NK-92 treated with Interleukin-12 subunit alpha and Interleukin-12 subunit beta, amount 100 ng/mL, for 24 hours (cell line): ENCODE measurements around the gene MSI1.

Experiments used
- DNase-seq: peaks from one replicate; lab custom pipeline; 2025; lab: John Stamatoyannopoulos, UW

MSI1 gene

DNA sequence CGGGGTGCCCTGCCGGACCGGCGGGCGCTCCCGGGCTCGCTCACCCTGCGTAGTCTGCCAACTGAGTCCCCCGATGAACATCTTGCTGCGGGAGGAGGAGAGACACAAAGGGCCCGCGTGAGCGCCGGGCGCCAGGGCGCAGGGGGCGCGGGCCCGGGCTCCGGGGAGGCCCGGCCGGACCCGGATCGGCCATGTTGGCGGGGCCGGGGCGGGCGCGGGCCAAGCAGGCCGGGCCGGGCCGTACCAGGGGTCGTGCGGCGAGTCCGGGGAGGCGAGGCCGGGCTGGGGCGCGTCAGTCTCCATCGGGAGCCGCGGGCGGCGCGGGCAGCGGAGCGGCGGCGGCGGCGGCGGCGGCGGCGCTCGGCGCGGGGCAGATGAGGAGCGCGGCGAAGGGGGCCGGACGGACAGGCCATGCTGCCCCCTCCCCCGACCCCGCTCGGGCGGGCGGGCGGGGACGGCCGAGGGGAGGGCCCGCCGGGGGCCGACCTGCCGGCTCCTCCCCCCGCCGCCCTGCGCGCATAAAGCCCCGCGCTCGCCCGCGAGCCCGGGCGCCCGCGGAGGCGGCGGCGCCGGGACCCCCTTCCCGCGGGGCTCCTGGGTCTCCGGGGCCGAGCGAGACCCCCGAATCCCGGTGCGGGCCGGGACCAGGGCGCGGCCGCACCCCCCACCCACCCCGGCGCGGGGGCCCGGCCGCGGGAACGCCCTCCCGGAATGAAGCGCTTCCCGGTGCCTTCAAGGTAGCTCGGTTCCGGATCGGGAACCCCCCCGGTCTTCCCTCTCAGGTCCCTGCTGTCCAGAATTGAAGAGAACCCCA lies at the start of gene MSI1:
TSS of gene MSI1 (minus strand) at position 376 of the 814 bp plus-strand sequence. CDS start at position 303, 73 bp downstream.
- no peak for DNase-seq

DNA sequence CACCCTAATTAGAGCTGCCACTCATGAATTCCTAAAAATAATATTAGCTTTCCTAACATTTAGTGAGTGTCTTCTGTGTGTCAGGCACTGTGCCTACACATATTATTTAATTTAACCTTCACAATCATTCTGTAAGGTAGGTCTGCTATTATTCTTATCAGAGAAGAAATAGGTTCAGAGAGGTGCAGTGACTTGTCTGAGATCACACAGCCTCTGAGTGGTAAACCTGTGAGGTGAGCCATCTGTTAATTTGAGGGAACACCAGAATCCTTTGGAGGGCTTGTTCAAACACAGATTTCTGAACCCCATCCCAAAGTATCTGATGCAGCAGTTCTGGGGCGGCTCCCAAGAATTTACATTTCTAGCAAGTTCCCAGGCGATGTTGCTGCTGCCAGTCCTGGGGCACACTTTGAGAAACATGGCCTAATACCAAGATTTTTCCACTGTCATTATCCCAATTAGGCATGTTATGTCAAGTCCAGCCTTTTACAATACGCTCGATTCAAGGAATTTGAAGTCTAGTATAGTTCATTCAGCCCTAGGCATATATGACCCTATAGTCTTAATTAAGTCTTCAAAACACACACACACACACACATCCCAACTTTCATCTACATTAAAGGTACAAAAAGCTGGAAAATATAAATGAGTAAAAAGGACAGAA lies 49.1 kb upstream of the MSI1 start:
- DNase-seq: no peak

DNA sequence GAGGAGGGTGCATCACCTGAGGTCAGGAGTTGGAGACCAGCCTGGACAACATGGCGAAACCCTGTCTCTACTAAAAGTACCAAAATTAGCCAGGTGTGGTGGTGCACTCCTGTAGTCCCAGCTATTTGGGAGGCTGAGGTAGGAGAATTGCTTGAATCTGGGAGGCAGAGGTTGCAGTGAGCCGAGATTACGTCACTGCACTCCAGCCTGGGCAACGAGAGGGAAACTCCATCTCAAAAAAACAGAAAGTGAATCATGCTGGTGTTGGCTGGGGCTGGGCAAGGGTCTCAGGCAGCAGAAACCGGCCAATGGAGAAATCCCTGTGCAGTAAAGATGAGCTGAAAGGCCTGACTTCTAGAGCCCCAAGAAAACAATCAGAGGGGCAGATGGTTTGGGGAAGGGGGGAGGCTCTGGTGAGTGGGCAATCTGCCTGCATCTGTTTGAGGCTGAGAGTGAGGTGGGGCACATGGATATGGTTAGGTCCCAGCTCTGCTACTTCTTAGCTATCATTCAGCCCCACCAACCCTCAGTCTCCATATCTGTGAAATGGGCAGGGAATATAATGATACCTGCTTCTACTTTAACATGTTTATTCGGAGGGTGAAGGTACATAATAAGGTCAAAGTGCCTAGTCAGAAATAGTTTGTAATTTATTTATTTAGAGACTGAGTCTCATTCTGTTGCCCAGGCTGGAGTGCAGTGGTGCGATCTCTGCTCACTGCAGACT lies 47.7 kb upstream of the MSI1 start:
- DNase-seq: no peak

DNA sequence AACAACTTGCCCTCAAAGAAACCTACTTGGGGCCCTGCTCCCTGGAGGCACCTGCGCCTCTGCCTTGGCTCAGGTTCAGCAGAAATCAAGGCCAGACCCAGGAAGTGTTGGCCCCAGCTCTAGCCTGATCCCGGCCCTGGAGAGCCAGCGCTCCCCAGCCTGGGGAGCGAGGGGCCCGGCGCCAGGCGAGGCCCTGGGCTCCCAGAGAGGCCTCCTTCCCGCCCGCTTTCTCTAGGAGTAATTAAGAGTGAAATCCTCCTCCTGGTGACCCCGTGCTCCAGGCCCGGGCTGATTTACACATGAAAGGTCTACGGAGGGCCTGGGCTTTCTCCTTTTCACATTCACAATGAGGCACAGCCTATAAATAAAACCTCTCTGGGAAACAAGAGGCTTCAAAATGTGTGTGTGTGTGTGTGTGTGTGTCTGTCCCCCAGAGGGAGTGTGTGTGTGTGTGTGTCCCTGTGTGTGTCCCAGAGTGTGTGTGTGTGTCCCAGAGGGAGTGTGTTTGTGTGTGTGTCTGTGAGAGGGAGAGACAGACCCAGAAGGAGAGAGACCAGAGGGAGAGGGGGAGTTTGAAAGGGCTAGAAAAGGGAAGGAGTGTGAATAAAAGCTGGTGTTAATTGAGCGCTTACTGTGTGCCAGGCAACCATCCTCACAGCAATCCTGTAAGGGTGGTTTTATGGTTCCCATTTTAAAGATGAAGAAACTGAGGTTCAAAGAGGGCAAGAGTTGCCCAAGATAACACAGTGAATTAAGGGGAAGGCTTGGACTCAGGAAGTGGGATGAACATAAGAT lies 45.1 kb upstream of the MSI1 start:
- no peak for DNase-seq

DNA sequence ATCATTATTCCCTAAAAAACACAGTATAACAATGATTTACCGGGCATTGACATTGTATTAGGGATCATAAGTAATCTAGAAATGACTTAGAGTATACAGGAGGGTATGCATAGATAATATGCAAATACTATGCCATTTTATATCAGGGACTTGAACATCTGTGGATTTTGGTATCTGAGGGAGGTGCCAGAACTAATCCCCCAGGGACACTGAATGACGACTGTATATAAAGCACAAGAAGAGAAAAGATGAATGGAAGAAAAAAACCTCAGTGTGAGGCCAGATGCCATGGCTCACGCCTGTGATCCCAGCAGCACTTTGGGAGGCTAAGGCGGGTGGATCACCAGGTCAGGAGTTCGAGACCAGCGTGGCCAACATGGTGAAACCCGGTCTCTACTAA lies 43.5 kb upstream of the MSI1 start:
- no peak for DNase-seq

DNA sequence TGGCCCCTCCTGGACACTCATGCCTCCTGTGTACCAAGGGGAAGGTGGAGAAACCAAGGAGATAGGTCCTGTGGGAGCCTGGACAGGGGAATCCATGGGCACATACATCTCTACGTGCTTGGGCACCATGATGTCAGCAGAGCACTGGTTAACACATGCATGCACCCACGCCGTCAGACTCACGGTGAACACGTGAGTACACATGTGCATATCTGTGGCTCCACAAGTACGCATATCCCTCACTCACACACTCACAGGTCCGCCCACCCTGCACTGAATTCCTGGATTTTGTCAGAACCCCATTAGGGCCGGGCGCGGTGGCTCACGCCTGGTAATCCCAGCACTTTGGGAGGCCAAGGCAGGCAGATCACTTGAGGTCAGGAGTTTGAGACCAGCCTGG lies 39.8 kb upstream of the MSI1 start:
- DNase-seq: no peak

DNA sequence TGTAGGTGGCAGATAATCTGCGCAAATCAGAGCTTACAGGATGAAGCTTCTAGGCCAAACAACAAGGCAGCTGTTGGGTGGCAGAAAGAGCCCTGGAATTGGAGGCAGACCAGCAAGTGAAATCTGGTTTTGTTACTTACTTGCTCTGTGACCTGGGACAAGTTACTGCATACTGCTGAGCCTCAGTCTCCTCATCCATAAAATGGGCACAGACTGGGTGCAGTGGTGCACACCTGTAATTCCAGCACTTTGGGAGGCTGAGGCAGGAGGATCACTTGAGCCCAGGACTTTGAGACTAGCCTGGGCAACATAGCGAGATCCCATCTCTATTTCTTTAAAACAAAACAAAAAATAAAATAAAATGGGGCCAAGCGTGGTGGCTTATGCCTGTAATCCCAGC lies 37.6 kb upstream of the MSI1 start:
- no peak for DNase-seq

DNA sequence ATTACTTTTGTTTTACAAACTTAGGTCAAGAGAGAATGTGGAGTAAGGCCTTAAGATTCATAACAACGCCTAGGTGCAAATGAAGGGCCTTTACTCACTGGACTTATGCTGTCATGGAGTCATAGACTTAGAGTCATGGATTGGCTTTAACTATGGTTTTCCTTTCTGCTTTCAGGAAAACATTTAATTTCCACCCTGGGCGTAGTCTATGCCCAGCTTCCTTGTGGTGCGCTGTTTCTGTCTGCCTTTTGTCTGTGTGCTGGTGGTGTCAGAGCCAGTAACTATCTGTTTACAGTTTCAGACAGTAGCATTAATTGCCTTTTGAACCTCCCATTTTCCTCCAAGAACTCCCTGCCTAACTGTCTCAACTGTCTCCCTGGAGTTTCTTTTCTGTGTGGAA lies 37.1 kb upstream of the MSI1 start:
- no peak for DNase-seq

DNA sequence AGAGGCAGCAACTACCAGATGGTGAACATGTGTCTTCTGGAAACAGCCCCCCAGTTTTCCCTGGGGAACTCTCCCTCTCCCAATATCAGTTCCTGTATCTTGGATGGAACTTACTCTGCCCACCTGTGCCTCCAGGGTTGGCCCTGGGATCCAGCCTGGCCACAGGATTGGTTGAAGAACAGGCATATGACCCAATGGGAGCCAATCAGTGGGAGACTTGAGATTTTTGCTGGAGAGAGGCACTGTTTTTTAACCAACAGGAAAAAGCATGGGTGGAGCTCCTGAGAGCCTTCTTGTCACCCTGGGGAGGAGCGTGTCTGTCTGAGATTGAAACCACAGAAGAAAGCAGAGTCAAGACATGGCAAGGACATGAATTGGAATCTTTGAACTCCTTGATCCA lies 35.3 kb upstream of the MSI1 start:
- DNase-seq: no peak

DNA sequence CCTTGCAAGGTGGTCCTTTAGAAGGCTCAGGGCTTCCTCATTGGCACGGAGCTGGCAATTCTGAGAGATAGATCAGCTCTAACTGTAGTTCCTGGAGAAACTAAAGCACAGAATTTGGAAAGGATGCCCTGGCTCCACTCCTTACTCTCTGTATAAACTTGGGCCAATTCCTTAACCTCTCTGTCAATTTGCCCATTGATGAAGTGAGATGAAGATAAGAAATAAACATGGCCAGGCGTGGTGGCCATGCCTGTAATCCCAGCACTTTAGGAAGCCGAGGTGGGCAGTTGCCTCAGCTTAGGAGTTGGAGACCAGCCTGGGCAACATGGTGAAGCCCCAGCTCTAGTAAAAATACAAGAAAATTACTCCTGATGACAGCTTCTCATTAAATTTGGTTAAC lies 34.9 kb upstream of the MSI1 start:
- DNase-seq: no peak

DNA sequence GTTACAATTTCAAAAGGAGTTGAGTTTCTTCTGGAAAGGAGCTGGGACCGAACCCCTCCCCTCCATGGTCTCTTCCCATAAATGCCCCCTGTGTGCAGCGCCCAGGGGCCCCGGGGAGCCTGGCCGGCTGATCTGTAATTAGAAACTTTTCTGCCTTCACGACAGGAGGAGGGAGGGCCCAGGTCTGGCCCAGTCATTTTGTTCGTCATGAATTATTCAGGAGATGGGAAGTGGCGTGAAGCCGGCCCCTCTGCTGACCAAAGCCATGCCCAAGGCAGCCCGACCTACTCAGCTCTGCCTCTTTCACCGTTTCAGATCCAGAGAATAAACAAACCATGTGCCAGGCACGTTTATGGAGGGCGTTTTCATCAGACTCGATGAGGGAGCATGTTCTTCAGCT lies 33.3 kb upstream of the MSI1 start:
- no peak for DNase-seq

DNA sequence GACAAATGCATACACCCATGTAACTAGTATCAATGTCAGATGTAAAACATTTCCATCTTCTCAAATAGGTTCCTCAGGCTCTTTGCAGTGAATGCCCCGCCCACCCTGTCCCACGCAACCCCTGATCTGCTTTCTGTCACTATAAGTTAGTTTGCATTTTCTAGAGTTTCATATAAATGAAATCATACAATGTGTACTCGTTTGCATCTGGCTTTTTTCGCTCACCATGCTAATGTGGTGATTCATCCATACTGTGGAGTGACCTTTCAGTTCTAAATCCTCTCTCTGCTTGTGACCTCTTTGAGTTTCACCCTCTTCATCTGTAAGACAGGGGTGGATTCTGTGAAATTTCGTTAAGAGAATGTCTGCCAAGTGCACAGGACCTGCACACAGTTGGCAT lies 30.6 kb upstream of the MSI1 start:
- no peak for DNase-seq

DNA sequence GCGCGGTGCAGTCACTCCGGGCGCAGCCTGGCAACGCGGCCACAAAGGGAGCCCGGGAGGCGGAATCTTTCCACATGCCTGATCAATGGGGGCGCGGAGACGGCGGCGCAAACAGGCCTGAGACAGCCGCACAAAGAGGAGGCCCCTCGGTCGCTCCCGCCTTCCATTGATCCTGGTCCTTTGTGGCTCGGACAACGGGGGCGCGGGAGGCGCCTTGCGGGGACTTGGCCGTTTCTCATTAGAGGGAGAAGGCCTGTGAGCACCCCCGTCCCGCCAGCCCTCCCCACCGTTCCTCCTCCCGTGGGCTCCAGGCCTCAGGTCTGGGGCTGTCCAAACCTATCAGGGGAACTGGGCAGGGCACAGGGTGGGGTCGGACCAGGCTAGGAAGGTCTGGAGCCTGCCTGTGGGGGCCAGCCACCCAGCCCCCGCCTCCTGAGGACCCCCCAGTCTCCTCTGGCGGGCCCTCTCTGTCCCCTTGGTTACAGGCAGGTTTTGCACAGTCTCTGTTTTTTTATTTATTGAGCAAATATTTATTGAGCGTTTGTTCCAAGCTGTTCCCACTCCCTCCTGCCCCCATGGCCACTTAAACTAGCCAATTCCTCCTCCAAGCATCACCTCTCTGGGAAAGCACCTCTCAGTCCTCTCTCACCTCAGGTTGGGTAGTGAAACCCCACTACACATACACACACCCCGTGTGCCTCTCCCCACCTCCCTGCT lies 29.0 kb upstream of the MSI1 start:
- DNase-seq: no peak

DNA sequence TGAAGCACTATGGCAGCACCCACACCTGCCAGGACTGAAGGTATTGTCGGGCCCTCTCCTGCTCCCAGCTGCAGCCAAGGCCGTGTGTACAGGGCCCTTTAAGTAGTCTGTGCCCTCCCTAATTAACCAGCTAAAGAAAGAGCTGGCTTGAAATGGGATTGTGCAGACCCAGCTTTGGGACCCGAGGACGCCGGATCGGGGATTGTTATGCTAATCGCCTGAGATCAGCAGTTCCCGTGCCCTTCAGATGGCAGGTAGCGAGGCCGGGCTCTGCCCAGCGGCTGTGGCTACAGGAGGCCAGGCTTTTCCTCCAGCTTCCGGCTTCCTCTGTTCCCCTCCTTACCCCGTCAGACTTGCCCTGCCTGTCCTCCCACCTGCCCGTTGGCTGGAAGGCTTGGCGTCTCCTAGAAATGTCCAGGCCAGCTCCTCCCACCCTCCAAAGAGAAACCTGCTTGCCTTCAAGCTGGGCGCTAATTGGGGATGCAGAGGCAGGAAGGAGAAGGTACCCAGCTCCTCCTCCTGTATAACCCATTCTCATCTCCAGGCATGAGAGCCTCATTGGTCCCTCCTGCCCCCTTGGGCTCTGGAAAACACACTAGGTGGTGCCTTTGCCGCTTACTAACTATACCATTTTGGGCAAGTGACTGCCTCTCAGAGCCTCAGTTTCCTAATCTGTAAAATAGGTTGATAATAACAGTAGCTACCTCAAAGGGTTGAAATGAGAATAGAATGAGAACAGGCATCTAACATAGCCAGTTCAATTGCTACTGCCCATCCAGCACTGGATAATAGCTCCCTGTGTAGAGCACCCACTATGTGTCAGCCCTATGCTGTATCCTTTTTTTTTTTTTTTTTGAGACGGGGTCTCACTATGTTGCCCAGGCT lies 25.8 kb upstream of the MSI1 start:
- DNase-seq: no peak

DNA sequence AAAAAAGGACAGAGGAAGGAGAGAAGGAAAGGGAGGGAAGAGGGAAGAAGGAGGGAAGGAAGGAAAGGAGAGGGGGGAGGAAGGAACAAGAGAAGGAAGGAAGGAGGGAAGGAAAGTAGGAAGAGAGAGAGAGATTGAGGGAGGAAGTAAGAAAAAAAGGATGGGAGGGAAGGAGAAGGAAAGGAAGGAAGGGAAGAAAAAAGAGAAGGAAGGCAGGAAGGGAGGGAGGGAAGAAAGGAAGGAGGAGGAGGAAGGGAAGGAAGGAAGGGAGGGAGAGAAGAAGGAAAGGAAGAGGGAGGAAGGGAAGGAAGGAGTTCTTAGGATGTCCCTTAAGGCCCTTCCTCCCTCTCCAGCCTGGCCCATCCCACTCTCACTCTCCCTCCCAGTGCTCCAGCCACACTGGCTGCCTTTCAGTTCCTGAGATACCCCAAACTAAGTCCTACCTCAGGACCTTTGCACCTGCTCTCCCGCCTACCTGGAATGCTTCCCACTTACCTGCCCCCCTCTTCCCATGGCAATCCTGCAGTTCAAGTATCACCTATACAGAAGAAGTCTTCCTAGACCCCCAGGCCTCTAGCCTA lies 21.7 kb upstream of the MSI1 start:
- no peak for DNase-seq

DNA sequence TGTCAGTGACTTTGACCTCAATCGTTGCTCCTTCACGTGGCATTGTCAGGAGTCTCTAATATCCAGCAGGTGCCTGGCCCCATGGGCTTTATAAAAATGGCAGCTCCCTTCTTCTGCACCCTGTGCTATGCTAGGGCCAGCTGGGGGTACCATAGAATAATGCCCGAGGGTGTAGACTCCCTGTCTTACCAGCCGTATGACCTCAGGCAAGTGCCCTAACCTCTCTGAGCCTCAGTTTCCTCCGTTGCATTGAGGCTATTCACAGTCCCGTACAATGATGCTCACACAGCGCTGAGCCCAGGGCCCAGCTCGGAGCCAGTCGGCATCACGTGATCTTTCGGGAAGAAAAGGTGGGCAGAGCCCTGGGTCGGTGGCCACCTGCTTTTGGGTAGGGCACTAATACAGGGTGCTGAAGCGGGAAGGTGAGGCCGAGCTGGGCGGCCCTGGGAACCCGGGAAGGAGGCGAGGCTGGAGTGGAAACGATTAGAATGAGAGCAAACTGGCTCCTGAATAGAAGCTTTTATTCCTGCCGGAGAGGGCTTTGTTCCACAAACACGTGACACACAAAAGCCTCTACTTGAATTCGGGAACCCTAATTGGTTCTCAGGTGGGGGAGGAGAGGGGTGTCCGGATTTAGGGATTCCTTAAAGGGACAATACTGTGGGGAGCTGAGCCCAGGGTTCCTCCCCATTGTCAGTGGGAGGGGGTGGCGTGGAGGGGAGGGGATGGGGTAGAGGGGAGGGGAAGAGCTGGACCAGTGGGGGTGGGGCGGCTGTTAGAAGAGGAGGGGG lies 19.9 kb upstream of the MSI1 start:
- no peak for DNase-seq

DNA sequence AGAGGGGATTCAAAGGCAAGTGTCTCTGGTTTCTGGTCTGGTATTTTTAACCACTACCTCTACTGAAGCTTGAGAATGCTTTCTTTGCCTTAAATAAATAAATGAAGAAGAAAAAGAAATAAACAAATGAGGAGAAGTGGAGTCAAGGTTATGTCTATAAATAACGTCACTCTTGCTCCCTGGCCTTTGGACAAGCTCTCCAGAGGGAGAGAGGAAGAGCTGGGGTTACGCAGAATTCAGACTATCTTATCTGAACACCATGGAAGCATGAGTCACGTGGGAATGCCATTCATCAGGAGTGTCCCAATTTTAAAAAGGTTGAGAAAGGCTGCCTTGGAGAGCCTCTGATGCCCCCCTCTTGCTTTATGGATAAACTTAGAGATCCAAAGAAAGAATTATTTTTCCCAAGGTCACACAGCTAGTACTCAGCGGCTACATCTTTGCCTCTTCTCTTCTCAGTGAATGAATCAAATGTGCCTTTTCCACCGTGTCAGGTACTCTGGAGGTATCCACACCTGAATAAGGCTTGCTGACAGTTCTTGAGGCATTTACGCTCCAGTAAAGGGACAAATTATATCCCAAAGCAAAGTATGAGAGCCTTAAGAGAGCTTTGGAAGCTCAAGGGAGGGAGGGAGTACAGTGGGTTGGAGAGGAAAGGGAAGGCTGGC lies 12.9 kb upstream of the MSI1 start:
- DNase-seq: no peak

DNA sequence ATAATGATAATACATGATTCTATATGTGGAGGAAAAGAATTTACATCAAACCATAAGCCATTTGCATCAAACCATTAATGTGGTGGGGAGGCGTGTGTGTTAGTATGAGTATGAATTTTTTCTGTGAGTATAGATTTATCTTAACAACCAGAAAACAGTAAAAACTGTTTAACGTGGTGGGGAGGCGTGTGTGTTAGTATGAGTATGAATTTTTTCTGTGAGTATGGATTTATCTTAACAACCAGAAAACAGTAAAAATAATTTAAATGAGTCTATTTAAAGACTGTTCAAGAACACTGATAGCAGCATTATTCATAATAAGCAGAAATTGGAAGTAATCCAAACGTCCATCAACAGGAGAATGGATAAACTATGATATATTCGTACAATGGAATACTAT lies 9.1 kb upstream of the MSI1 start:
- DNase-seq: no peak

DNA sequence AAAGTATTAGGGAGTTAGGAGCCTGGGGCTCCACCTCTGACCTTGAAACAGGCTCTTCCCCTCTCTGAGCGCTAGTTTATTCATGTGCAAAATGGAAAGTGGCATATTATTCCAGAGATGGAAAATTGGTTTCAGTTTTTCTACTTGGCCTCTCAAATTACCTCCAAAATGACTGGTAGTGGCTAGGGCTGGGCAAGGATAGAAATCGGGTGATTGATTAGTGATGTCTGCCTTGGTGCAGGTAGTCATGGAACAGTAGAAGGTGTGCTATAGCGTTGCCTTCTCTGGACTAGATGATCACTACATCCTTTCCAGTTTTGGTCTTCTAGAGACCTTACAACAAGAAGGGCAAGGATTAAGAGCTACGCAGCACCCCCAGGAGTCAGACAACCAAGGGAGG lies 8.6 kb upstream of the MSI1 start:
- DNase-seq: no peak
